MM.1S (cell line): Measurements from ENCODE around the gene TEAD4.

ENCODE experiments used
- EZH2 ChIP-seq: fragments of 300-600 bp; sonication (generic); optimal IDR thresholded peaks from 2 replicates; pipeline ENCODE3; 2017; ENCODE audit warnings: low read depth, mild to moderate bottlenecking, antibody characterized with exemption, low read length, mixed read lengths
- EZH2phosphoT487 ChIP-seq: fragments of 300-600 bp; sonication (generic); IDR thresholded peaks from 2 replicates; pipeline ENCODE4 v1.6.1; 2018; ENCODE audit warnings: antibody characterized with exemption, low read length
- TF ChIP-seq, protein P1 (sequence below): fragments of 300-600 bp; sonication (generic); IDR thresholded peaks from 2 replicates; pipeline ENCODE4 v1.5.1; 2016; ENCODE audit warnings: antibody characterized with exemption, low read length, mixed read lengths

DNA sequence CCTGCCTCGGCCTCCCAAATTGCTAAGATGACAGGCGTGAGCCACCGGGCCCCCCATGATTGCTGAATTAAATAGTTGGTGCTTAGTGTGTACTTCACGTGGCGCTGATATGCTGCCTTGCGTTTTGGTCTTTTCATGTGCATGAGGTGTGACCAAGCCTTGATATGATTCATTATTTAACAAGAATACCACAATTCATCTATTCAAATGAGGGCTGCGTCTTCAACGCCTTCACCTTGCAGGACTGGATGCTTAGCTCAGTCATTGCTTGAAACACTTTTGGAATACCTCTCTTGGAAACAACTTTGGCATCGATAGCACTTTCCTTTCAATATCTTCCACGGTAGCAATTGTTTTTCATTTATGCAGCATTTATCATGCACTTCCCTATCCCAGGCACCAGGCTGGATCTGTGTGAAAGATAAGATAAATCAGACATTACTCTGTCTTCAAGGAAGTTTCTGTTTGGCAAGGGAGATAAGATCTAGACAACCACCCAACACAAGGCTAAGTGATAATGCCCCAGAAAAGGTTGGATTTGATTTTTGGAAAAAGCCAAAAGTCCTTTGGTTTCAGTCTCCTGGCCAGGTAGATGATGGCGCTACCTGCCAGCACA is 1.3 kb upstream of the TEAD4 start:
- no peak for TF ChIP-seq EZH2phosphoT487
- TF ChIP-seq, protein P1, sequence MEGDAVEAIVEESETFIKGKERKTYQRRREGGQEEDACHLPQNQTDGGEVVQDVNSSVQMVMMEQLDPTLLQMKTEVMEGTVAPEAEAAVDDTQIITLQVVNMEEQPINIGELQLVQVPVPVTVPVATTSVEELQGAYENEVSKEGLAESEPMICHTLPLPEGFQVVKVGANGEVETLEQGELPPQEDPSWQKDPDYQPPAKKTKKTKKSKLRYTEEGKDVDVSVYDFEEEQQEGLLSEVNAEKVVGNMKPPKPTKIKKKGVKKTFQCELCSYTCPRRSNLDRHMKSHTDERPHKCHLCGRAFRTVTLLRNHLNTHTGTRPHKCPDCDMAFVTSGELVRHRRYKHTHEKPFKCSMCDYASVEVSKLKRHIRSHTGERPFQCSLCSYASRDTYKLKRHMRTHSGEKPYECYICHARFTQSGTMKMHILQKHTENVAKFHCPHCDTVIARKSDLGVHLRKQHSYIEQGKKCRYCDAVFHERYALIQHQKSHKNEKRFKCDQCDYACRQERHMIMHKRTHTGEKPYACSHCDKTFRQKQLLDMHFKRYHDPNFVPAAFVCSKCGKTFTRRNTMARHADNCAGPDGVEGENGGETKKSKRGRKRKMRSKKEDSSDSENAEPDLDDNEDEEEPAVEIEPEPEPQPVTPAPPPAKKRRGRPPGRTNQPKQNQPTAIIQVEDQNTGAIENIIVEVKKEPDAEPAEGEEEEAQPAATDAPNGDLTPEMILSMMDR = no peak
- no peak for TF ChIP-seq EZH2
